ENCODE data around the gene LYST.
"Not testable (repeated sequence)": the region's sequence is repeated elsewhere in the genome, so short reads cannot be mapped to it uniquely, and the experiment has no call there.

- TF ChIP-seq RAD21 (IDR thresholded peaks at IDR 0.05; ENCODE audit: low read length); MEF2A (IDR thresholded peaks at IDR 0.05; ENCODE audit: borderline replicate concordance, low read depth); JUND (IDR thresholded peaks at IDR 0.05); RXRA (IDR thresholded peaks at IDR 0.05; ENCODE audit: borderline replicate concordance, low read depth); USF2 (IDR thresholded peaks at IDR 0.05; ENCODE audit: borderline replicate concordance, low read depth, low read length): not testable (repeated sequence)
- TF ChIP-seq, protein P1, sequence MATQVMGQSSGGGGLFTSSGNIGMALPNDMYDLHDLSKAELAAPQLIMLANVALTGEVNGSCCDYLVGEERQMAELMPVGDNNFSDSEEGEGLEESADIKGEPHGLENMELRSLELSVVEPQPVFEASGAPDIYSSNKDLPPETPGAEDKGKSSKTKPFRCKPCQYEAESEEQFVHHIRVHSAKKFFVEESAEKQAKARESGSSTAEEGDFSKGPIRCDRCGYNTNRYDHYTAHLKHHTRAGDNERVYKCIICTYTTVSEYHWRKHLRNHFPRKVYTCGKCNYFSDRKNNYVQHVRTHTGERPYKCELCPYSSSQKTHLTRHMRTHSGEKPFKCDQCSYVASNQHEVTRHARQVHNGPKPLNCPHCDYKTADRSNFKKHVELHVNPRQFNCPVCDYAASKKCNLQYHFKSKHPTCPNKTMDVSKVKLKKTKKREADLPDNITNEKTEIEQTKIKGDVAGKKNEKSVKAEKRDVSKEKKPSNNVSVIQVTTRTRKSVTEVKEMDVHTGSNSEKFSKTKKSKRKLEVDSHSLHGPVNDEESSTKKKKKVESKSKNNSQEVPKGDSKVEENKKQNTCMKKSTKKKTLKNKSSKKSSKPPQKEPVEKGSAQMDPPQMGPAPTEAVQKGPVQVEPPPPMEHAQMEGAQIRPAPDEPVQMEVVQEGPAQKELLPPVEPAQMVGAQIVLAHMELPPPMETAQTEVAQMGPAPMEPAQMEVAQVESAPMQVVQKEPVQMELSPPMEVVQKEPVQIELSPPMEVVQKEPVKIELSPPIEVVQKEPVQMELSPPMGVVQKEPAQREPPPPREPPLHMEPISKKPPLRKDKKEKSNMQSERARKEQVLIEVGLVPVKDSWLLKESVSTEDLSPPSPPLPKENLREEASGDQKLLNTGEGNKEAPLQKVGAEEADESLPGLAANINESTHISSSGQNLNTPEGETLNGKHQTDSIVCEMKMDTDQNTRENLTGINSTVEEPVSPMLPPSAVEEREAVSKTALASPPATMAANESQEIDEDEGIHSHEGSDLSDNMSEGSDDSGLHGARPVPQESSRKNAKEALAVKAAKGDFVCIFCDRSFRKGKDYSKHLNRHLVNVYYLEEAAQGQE (IDR thresholded peaks at IDR 0.05; ENCODE audit: low read depth, low read length): not testable (repeated sequence)
- TF ChIP-seq, protein P2, sequence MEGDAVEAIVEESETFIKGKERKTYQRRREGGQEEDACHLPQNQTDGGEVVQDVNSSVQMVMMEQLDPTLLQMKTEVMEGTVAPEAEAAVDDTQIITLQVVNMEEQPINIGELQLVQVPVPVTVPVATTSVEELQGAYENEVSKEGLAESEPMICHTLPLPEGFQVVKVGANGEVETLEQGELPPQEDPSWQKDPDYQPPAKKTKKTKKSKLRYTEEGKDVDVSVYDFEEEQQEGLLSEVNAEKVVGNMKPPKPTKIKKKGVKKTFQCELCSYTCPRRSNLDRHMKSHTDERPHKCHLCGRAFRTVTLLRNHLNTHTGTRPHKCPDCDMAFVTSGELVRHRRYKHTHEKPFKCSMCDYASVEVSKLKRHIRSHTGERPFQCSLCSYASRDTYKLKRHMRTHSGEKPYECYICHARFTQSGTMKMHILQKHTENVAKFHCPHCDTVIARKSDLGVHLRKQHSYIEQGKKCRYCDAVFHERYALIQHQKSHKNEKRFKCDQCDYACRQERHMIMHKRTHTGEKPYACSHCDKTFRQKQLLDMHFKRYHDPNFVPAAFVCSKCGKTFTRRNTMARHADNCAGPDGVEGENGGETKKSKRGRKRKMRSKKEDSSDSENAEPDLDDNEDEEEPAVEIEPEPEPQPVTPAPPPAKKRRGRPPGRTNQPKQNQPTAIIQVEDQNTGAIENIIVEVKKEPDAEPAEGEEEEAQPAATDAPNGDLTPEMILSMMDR (IDR thresholded peaks at IDR 0.05): not testable (repeated sequence)
Observed at GRCh38 chr1:235786227-235786898, 80.3 kb downstream of the LYST start.
